Progenitor cell of endocrine pancreas (in vitro differentiated cells): ENCODE results near the gene TPI1. TPM values are rescaled to one million over a fixed set of nuclear protein-coding genes. Genes with fewer than 3 reads are reported as not detected.
A peak's percentile ranks its signal among the peaks of the same experiment; 100 is the strongest.

Experiments used
- DNase-seq: peaks from one replicate; pipeline ENCODE4 v3.0.0; 2021; ENCODE audit warnings: low spot score; ENCODE audit not compliant: unreplicated experiment
- H3K27ac Mint-ChIP-seq: 2 replicates; pipeline ENCODE4 v1.8.0; 2021; ENCODE audit warnings: mild to moderate bottlenecking, moderate library complexity, mixed read lengths
- H3K27me3 Mint-ChIP-seq: 2 replicates; pipeline ENCODE4 v1.8.0; 2021; ENCODE audit warnings: mixed read lengths
- H3K36me3 Mint-ChIP-seq: 2 replicates; pipeline ENCODE4 v1.8.0; 2022; ENCODE audit warnings: mixed read lengths; ENCODE audit not compliant: insufficient read depth
- H3K4me1 Mint-ChIP-seq: 2 replicates; pipeline ENCODE4 v1.8.0; 2021; ENCODE audit warnings: low read depth, mixed read lengths
- H3K4me3 Mint-ChIP-seq: 2 replicates; pipeline ENCODE4 v1.8.0; 2021; ENCODE audit warnings: low read depth, mild to moderate bottlenecking, moderate library complexity, mixed read lengths
- H3K9me3 Mint-ChIP-seq: 2 replicates; pipeline ENCODE4 v1.8.0; 2021; ENCODE audit warnings: low read depth, mixed read lengths
- total RNA-seq: library from RNA; stranded (reverse); gene quantifications from 2 replicates; pipeline ENCODE4 v1.2.1, GENCODE V29; 2021
- TF ChIP-seq, protein P1 (sequence below): fragments of 200-600 bp; sonication (generic); IDR thresholded peaks from one replicate; pipeline ENCODE4 v1.5.0; 2021; ENCODE audit warnings: antibody characterized with exemption, mild to moderate bottlenecking; ENCODE audit not compliant: unreplicated experiment

The TPI1 gene
- total RNA-seq, 1 donor from 2014 or later: 498 TPM

DNA sequence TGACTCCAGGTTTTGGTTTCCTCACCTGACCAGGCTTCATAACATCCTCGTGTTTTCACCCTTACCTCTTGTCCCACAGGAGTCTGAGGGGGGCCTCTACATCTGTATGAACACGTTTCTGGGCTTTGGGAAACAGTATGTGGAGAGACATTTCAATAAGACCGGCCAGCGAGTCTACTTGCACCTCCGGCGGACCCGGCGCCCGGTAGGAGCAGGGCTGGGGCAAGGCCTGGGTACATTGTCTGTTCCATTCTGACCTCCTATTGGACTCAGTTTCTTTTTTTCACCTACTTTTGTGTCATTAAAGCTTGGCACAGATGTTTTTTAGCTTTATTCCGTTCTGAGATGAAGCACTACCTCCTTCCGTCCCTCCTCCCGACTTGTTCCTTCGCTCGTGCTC is 12.0 kb upstream of the TPI1 start:
- DNase-seq: no peak
- TF ChIP-seq, protein P1, sequence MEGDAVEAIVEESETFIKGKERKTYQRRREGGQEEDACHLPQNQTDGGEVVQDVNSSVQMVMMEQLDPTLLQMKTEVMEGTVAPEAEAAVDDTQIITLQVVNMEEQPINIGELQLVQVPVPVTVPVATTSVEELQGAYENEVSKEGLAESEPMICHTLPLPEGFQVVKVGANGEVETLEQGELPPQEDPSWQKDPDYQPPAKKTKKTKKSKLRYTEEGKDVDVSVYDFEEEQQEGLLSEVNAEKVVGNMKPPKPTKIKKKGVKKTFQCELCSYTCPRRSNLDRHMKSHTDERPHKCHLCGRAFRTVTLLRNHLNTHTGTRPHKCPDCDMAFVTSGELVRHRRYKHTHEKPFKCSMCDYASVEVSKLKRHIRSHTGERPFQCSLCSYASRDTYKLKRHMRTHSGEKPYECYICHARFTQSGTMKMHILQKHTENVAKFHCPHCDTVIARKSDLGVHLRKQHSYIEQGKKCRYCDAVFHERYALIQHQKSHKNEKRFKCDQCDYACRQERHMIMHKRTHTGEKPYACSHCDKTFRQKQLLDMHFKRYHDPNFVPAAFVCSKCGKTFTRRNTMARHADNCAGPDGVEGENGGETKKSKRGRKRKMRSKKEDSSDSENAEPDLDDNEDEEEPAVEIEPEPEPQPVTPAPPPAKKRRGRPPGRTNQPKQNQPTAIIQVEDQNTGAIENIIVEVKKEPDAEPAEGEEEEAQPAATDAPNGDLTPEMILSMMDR: no peak
- Mint-ChIP-seq H3K9me3 (no peaks in the 10 kb centered on the region), H3K27me3 (no peaks in the 10 kb centered on the region), H3K27ac (no peak overlapping the region), H3K4me3 (no peak overlapping the region), H3K36me3 (peaks cover 23% of the 10 kb centered on the region), H3K4me1 (peaks cover 21% of the 10 kb centered on the region)

GRCh38 chr12:6858799-6859198 is 8.5 kb upstream of the TPI1 start:
- TF ChIP-seq, protein P1: no peak
- Mint-ChIP-seq H3K27ac (no peak overlapping the region), H3K36me3 (peaks cover 42% of the 10 kb centered on the region), H3K4me3 (no peak overlapping the region), H3K4me1 (peaks cover 3% of the 10 kb centered on the region), H3K9me3 (no peaks in the 10 kb centered on the region), H3K27me3 (no peaks in the 10 kb centered on the region)
- no peak for DNase-seq

DNA sequence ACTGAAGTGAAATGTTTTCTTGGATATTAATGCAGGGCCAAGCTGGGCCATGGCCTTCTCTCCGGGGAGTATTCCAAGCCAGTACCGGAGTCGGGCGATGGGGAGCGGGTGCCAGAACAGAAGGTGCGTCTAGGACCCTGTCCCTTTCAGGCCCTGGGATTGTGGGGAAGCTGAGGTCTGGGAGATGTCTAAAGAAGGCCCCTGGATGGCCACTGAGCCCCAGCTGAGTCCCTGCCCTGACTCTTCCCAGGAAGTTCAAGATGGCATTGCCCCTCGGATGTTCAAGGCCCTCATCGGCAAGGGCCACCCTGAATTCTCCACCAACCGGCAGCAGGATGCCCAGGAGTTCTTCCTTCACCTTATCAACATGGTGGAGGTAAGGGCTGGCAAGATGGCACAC is 7.2 kb upstream of the TPI1 start:
- peaks cover 46% of the 10 kb centered on the region for H3K36me3 Mint-ChIP-seq

GRCh38 chr12:6860942-6861341 is 6.4 kb upstream of the TPI1 start:
- H3K9me3 Mint-ChIP-seq: no peaks in the 10 kb centered on the region
- peaks cover 48% of the 10 kb centered on the region for H3K36me3 Mint-ChIP-seq
- TF ChIP-seq, protein P1: no peak
- H3K4me3 Mint-ChIP-seq: no peak overlapping the region
- peaks cover 6% of the 10 kb centered on the region for H3K27me3 Mint-ChIP-seq
- no peaks in the 10 kb centered on the region for H3K4me1 Mint-ChIP-seq
- DNase-seq: no peak
- peak overlapping the region; percentile 9 for H3K27ac Mint-ChIP-seq

More for the DNA sequence above, 7.2 kb upstream of the TPI1 start:
- DNase-seq: no peak
- Mint-ChIP-seq H3K4me1 (no peaks in the 10 kb centered on the region), H3K27me3 (no peaks in the 10 kb centered on the region), H3K27ac (no peak overlapping the region), H3K9me3 (no peaks in the 10 kb centered on the region), H3K4me3 (no peak overlapping the region)
- TF ChIP-seq, protein P1: no peak

GRCh38 chr12:6861391-6861790 is 5.9 kb upstream of the TPI1 start:
- Mint-ChIP-seq H3K27ac (no peak overlapping the region), H3K4me1 (no peaks in the 10 kb centered on the region), H3K27me3 (peaks cover 7% of the 10 kb centered on the region), H3K36me3 (peaks cover 50% of the 10 kb centered on the region), H3K4me3 (no peak overlapping the region), H3K9me3 (no peaks in the 10 kb centered on the region)
- TF ChIP-seq, protein P1: no peak
- DNase-seq: no peak
